Memory B cell (primary cell): ENCODE results near the gene FCRL5.

Experiments
- ATAC-seq: fragments of 150-1000 bp; cut with Tn5 transposase; 2 replicates; pipeline ENCODE4 v1.10.0; 2021; ENCODE audit warnings: low read depth, mild to moderate bottlenecking, moderate library complexity
- DNase-seq, 2 donors: peaks; one replicate each; pipeline ENCODE4 v3.0.0; 2022; ENCODE audit warnings: low spot score in 2 of 2
- H3K27ac Mint-ChIP-seq: one replicate; pipeline ENCODE4 v1.8.0; 2022; ENCODE audit warnings: mild to moderate bottlenecking, moderate library complexity, mixed read lengths
- H3K27me3 Mint-ChIP-seq: one replicate; pipeline ENCODE4 v1.8.0; 2022; ENCODE audit warnings: mixed read lengths
- H3K36me3 Mint-ChIP-seq: one replicate; pipeline ENCODE4 v1.8.0; 2022; ENCODE audit warnings: mild to moderate bottlenecking, mixed read lengths
- H3K4me1 Mint-ChIP-seq: one replicate; pipeline ENCODE4 v1.8.0; 2022; ENCODE audit warnings: mixed read lengths
- H3K4me3 Mint-ChIP-seq: one replicate; pipeline ENCODE4 v1.8.0; 2022; ENCODE audit warnings: mild to moderate bottlenecking, moderate library complexity, mixed read lengths
- H3K9me3 Mint-ChIP-seq: one replicate; pipeline ENCODE4 v1.8.0; 2022; ENCODE audit warnings: mixed read lengths

FCRL5 gene

GRCh38 chr1:157515141-157515540, 37.2 kb downstream of the FCRL5 start:
- peaks cover 34% of the 10 kb centered on the region for H3K4me1 Mint-ChIP-seq
- no peak overlapping the region for H3K4me3 Mint-ChIP-seq
- no peaks in the 10 kb centered on the region for H3K9me3 Mint-ChIP-seq
- H3K27me3 Mint-ChIP-seq, result no peaks in the 10 kb centered on the region
- H3K36me3 Mint-ChIP-seq, result peaks cover 14% of the 10 kb centered on the region
- ATAC-seq (no peak), DNase-seq (no peak)
- peak overlapping the region; percentile 6 for H3K27ac Mint-ChIP-seq

GRCh38 chr1:157512036-157512969, 40.0 kb downstream of the FCRL5 start:
- DNase-seq (peak in 1 of 2 donors; percentile 20), ATAC-seq (peak; percentile 71)
- Mint-ChIP-seq H3K27ac (peak overlapping the region; percentile 5), H3K4me3 (peak overlapping the region; percentile 33), H3K9me3 (no peaks in the 10 kb centered on the region), H3K27me3 (no peaks in the 10 kb centered on the region), H3K36me3 (peaks cover 9% of the 10 kb centered on the region), H3K4me1 (peaks cover 50% of the 10 kb centered on the region)

GRCh38 chr1:157509546-157510232, 42.6 kb downstream of the FCRL5 start:
- Mint-ChIP-seq H3K27me3 (no peaks in the 10 kb centered on the region), H3K4me1 (peaks cover 58% of the 10 kb centered on the region), H3K9me3 (no peaks in the 10 kb centered on the region), H3K4me3 (no peak overlapping the region), H3K36me3 (peaks cover 1% of the 10 kb centered on the region), H3K27ac (peak overlapping the region; percentile 5)
- DNase-seq (no peak), ATAC-seq (no peak)

- Mint-ChIP-seq H3K9me3 (no peaks in the 10 kb centered on the region), H3K36me3 (no peaks in the 10 kb centered on the region), H3K4me1 (peaks cover 30% of the 10 kb centered on the region), H3K4me3 (peak overlapping the region; percentile 73), H3K27ac (peak overlapping the region; percentile 55), H3K27me3 (no peaks in the 10 kb centered on the region)
- ATAC-seq, result peak; percentile 96
- DNase-seq, result peak; percentile 53 to 66
These were observed 46.6 kb downstream of the FCRL5 start for GRCh38 chr1:157505481-157506272.

GRCh38 chr1:157504646-157505045, 47.7 kb downstream of the FCRL5 start:
- Mint-ChIP-seq H3K27ac (no peak overlapping the region), H3K27me3 (no peaks in the 10 kb centered on the region), H3K9me3 (no peaks in the 10 kb centered on the region)

GRCh38 chr1:157499521-157499920, 52.8 kb downstream of the FCRL5 start:
- Mint-ChIP-seq H3K27ac (no peak overlapping the region), H3K4me1 (peaks cover 25% of the 10 kb centered on the region), H3K27me3 (peaks cover 1% of the 10 kb centered on the region), H3K9me3 (no peaks in the 10 kb centered on the region), H3K4me3 (no peak overlapping the region), H3K36me3 (no peaks in the 10 kb centered on the region)
- DNase-seq, result no peak
- ATAC-seq, result no peak

More at GRCh38 chr1:157504646-157505045, 47.7 kb downstream of the FCRL5 start:
- DNase-seq (no peak), ATAC-seq (no peak)
- H3K4me1 Mint-ChIP-seq, result peaks cover 24% of the 10 kb centered on the region
- H3K4me3 Mint-ChIP-seq, result no peak overlapping the region
- H3K36me3 Mint-ChIP-seq, result no peaks in the 10 kb centered on the region

- Mint-ChIP-seq H3K36me3 (no peaks in the 10 kb centered on the region), H3K27me3 (peaks cover 1% of the 10 kb centered on the region), H3K9me3 (no peaks in the 10 kb centered on the region), H3K4me1 (peaks cover 26% of the 10 kb centered on the region), H3K4me3 (no peak overlapping the region), H3K27ac (no peak overlapping the region)
- no peak for DNase-seq
- ATAC-seq, result no peak
These were observed 53.6 kb downstream of the FCRL5 start for GRCh38 chr1:157498736-157499090.

- Mint-ChIP-seq H3K27ac (no peak overlapping the region), H3K36me3 (no peaks in the 10 kb centered on the region), H3K4me1 (peaks cover 26% of the 10 kb centered on the region), H3K4me3 (no peak overlapping the region), H3K27me3 (peaks cover 1% of the 10 kb centered on the region), H3K9me3 (no peaks in the 10 kb centered on the region)
- DNase-seq, result no peak
- ATAC-seq, result no peak
These were observed 54.2 kb downstream of the FCRL5 start for GRCh38 chr1:157497987-157498735.

GRCh38 chr1:157497284-157497683, 55.0 kb downstream of the FCRL5 start:
- Mint-ChIP-seq H3K36me3 (no peaks in the 10 kb centered on the region), H3K27ac (no peak overlapping the region), H3K4me3 (no peak overlapping the region), H3K27me3 (peaks cover 1% of the 10 kb centered on the region), H3K9me3 (no peaks in the 10 kb centered on the region), H3K4me1 (peaks cover 26% of the 10 kb centered on the region)
- ATAC-seq, result no peak
- no peak for DNase-seq

GRCh38 chr1:157496121-157496526, 56.2 kb downstream of the FCRL5 start:
- Mint-ChIP-seq H3K4me1 (peaks cover 26% of the 10 kb centered on the region), H3K27me3 (peaks cover 1% of the 10 kb centered on the region), H3K4me3 (peak overlapping the region; percentile 37), H3K9me3 (no peaks in the 10 kb centered on the region), H3K36me3 (no peaks in the 10 kb centered on the region), H3K27ac (peak overlapping the region; percentile 43)
- DNase-seq (peak; percentile 56 to 57), ATAC-seq (peak; percentile 84)

GRCh38 chr1:157495285-157495684, 57.0 kb downstream of the FCRL5 start:
- Mint-ChIP-seq H3K4me3 (no peak overlapping the region), H3K27ac (no peak overlapping the region), H3K36me3 (no peaks in the 10 kb centered on the region), H3K9me3 (no peaks in the 10 kb centered on the region), H3K27me3 (peaks cover 1% of the 10 kb centered on the region), H3K4me1 (peaks cover 30% of the 10 kb centered on the region)
- ATAC-seq, result no peak
- no peak for DNase-seq

GRCh38 chr1:157494093-157494492, 58.2 kb downstream of the FCRL5 start:
- no peaks in the 10 kb centered on the region for H3K9me3 Mint-ChIP-seq

GRCh38 chr1:157490467-157491165, 61.7 kb downstream of the FCRL5 start:
- Mint-ChIP-seq H3K4me1 (peaks cover 10% of the 10 kb centered on the region), H3K27ac (no peak overlapping the region), H3K36me3 (no peaks in the 10 kb centered on the region), H3K27me3 (peaks cover 1% of the 10 kb centered on the region), H3K9me3 (no peaks in the 10 kb centered on the region), H3K4me3 (no peak overlapping the region)
- ATAC-seq (peak; percentile 68), DNase-seq (peak; percentile 69 to 76)

More at GRCh38 chr1:157494093-157494492, 58.2 kb downstream of the FCRL5 start:
- DNase-seq (no peak), ATAC-seq (no peak)
- no peaks in the 10 kb centered on the region for H3K36me3 Mint-ChIP-seq
- H3K4me1 Mint-ChIP-seq, result peaks cover 30% of the 10 kb centered on the region
- H3K27me3 Mint-ChIP-seq, result peaks cover 1% of the 10 kb centered on the region
- no peak overlapping the region for H3K4me3 Mint-ChIP-seq
- H3K27ac Mint-ChIP-seq, result no peak overlapping the region
